ENCODE results near the gene MYO3B. TPM values are rescaled to one million over a fixed set of nuclear protein-coding genes. Genes with fewer than 3 reads are reported as not detected.

Gene MYO3B
- total RNA-seq, 2 donors from 2014 or later, result 0.26 to 0.79 TPM

GRCh38 chr2:170226216-170226615 lies 48.3 kb downstream of the MYO3B start:
- Mint-ChIP-seq H3K27me3 (no peaks in the 10 kb centered on the region), H3K27ac (no peak overlapping the region), H3K36me3 (ENCODE audit: low read depth) (no peaks in the 10 kb centered on the region), H3K4me1 (peaks cover 3% of the 10 kb centered on the region), H3K4me3 (no peak overlapping the region), H3K9me3 (no peaks in the 10 kb centered on the region)
- ATAC-seq (replicated peaks), result no peak

- Mint-ChIP-seq H3K9me3 (no peaks in the 10 kb centered on the region), H3K36me3 (ENCODE audit: low read depth) (no peaks in the 10 kb centered on the region), H3K4me3 (no peak overlapping the region), H3K4me1 (no peaks in the 10 kb centered on the region), H3K27ac (no peak overlapping the region), H3K27me3 (no peaks in the 10 kb centered on the region)
- no peak for ATAC-seq (replicated peaks)
These were observed 49.6 kb downstream of the MYO3B start for GRCh38 chr2:170227507-170227947.

- H3K4me3 Mint-ChIP-seq, result no peak overlapping the region
- no peaks in the 10 kb centered on the region for H3K36me3 Mint-ChIP-seq (ENCODE audit: low read depth)
- H3K9me3 Mint-ChIP-seq, result no peaks in the 10 kb centered on the region
- H3K4me1 Mint-ChIP-seq, result no peaks in the 10 kb centered on the region
- ATAC-seq (replicated peaks), result no peak
- no peaks in the 10 kb centered on the region for H3K27me3 Mint-ChIP-seq
- H3K27ac Mint-ChIP-seq, result no peak overlapping the region
These were observed 50.0 kb downstream of the MYO3B start for GRCh38 chr2:170227951-170228350.

GRCh38 chr2:170228429-170228828 lies 50.5 kb downstream of the MYO3B start:
- H3K4me1 Mint-ChIP-seq, result no peaks in the 10 kb centered on the region
- H3K36me3 Mint-ChIP-seq (ENCODE audit: low read depth), result no peaks in the 10 kb centered on the region

GRCh38 chr2:170229125-170229524 lies 51.2 kb downstream of the MYO3B start:
- Mint-ChIP-seq H3K4me1 (no peaks in the 10 kb centered on the region), H3K27me3 (no peaks in the 10 kb centered on the region), H3K4me3 (no peak overlapping the region), H3K27ac (no peak overlapping the region), H3K9me3 (no peaks in the 10 kb centered on the region), H3K36me3 (ENCODE audit: low read depth) (no peaks in the 10 kb centered on the region)
- no peak for ATAC-seq (replicated peaks)

More at GRCh38 chr2:170228429-170228828, 50.5 kb downstream of the MYO3B start:
- no peak for ATAC-seq (replicated peaks)
- Mint-ChIP-seq H3K27ac (no peak overlapping the region), H3K4me3 (no peak overlapping the region), H3K9me3 (no peaks in the 10 kb centered on the region), H3K27me3 (no peaks in the 10 kb centered on the region)

- no peak for ATAC-seq (replicated peaks)
- Mint-ChIP-seq H3K27me3 (no peaks in the 10 kb centered on the region), H3K4me3 (no peak overlapping the region), H3K27ac (no peak overlapping the region), H3K36me3 (ENCODE audit: low read depth) (no peaks in the 10 kb centered on the region), H3K9me3 (no peaks in the 10 kb centered on the region), H3K4me1 (no peaks in the 10 kb centered on the region)
These were observed 51.8 kb downstream of the MYO3B start for GRCh38 chr2:170229744-170230143.

GRCh38 chr2:170235860-170236679 lies 58.1 kb downstream of the MYO3B start:
- no peak overlapping the region for H3K4me3 Mint-ChIP-seq
- peaks cover 17% of the 10 kb centered on the region for H3K27me3 Mint-ChIP-seq
- no peaks in the 10 kb centered on the region for H3K36me3 Mint-ChIP-seq (ENCODE audit: low read depth)
- no peak overlapping the region for H3K27ac Mint-ChIP-seq
- no peaks in the 10 kb centered on the region for H3K4me1 Mint-ChIP-seq
- ATAC-seq (replicated peaks), result no peak
- H3K9me3 Mint-ChIP-seq, result no peaks in the 10 kb centered on the region

GRCh38 chr2:170236680-170237047 lies 58.7 kb downstream of the MYO3B start:
- Mint-ChIP-seq H3K36me3 (ENCODE audit: low read depth) (no peaks in the 10 kb centered on the region), H3K9me3 (no peaks in the 10 kb centered on the region), H3K4me1 (no peaks in the 10 kb centered on the region), H3K27me3 (peaks cover 23% of the 10 kb centered on the region), H3K4me3 (no peak overlapping the region), H3K27ac (no peak overlapping the region)
- no peak for ATAC-seq (replicated peaks)

GRCh38 chr2:170237572-170238120 lies 59.7 kb downstream of the MYO3B start:
- no peak overlapping the region for H3K4me3 Mint-ChIP-seq
- no peaks in the 10 kb centered on the region for H3K36me3 Mint-ChIP-seq (ENCODE audit: low read depth)
- H3K9me3 Mint-ChIP-seq, result no peaks in the 10 kb centered on the region
- no peaks in the 10 kb centered on the region for H3K4me1 Mint-ChIP-seq
- no peak overlapping the region for H3K27ac Mint-ChIP-seq
- no peak for ATAC-seq (replicated peaks)
- H3K27me3 Mint-ChIP-seq, result peaks cover 26% of the 10 kb centered on the region

- Mint-ChIP-seq H3K27me3 (peaks cover 37% of the 10 kb centered on the region), H3K4me1 (no peaks in the 10 kb centered on the region), H3K4me3 (no peak overlapping the region), H3K27ac (no peak overlapping the region), H3K9me3 (no peaks in the 10 kb centered on the region), H3K36me3 (ENCODE audit: low read depth) (no peaks in the 10 kb centered on the region)
- ATAC-seq (replicated peaks), result no peak
These were observed 60.8 kb downstream of the MYO3B start for GRCh38 chr2:170238776-170239175.

- H3K27ac Mint-ChIP-seq, result no peak overlapping the region
- H3K4me3 Mint-ChIP-seq, result no peak overlapping the region
- ATAC-seq (replicated peaks), result no peak
- no peaks in the 10 kb centered on the region for H3K4me1 Mint-ChIP-seq
- peaks cover 47% of the 10 kb centered on the region for H3K27me3 Mint-ChIP-seq
- H3K9me3 Mint-ChIP-seq, result no peaks in the 10 kb centered on the region
- no peaks in the 10 kb centered on the region for H3K36me3 Mint-ChIP-seq (ENCODE audit: low read depth)
These were observed 62.7 kb downstream of the MYO3B start for GRCh38 chr2:170240629-170241028.

GRCh38 chr2:170241756-170242155 lies 63.8 kb downstream of the MYO3B start:
- Mint-ChIP-seq H3K9me3 (no peaks in the 10 kb centered on the region), H3K27ac (no peak overlapping the region), H3K4me3 (no peak overlapping the region), H3K36me3 (ENCODE audit: low read depth) (no peaks in the 10 kb centered on the region), H3K4me1 (no peaks in the 10 kb centered on the region), H3K27me3 (peaks cover 47% of the 10 kb centered on the region)
- ATAC-seq (replicated peaks), result no peak

- H3K4me3 Mint-ChIP-seq, result no peak overlapping the region
- H3K27me3 Mint-ChIP-seq, result peaks cover 54% of the 10 kb centered on the region
- no peaks in the 10 kb centered on the region for H3K9me3 Mint-ChIP-seq
- no peak overlapping the region for H3K27ac Mint-ChIP-seq
- H3K4me1 Mint-ChIP-seq, result no peaks in the 10 kb centered on the region
- ATAC-seq (replicated peaks), result no peak
- no peaks in the 10 kb centered on the region for H3K36me3 Mint-ChIP-seq (ENCODE audit: low read depth)
These were observed 65.3 kb downstream of the MYO3B start for GRCh38 chr2:170243118-170243837.

- Mint-ChIP-seq H3K27me3 (peaks cover 56% of the 10 kb centered on the region), H3K4me1 (no peaks in the 10 kb centered on the region), H3K27ac (no peak overlapping the region), H3K36me3 (ENCODE audit: low read depth) (no peaks in the 10 kb centered on the region), H3K9me3 (no peaks in the 10 kb centered on the region), H3K4me3 (no peak overlapping the region)
- ATAC-seq (replicated peaks), result no peak
These were observed 66.0 kb downstream of the MYO3B start for GRCh38 chr2:170243898-170244297.

- H3K4me3 Mint-ChIP-seq, result no peak overlapping the region
- no peaks in the 10 kb centered on the region for H3K9me3 Mint-ChIP-seq
- H3K4me1 Mint-ChIP-seq, result no peaks in the 10 kb centered on the region
- H3K36me3 Mint-ChIP-seq (ENCODE audit: low read depth), result no peaks in the 10 kb centered on the region
- H3K27ac Mint-ChIP-seq, result no peak overlapping the region
- ATAC-seq (replicated peaks), result no peak
- H3K27me3 Mint-ChIP-seq, result peaks cover 54% of the 10 kb centered on the region
These were observed 66.6 kb downstream of the MYO3B start for GRCh38 chr2:170244555-170244954.
